HG03097 (cell line): ENCODE data around the gene B3GALT6.

Source experiments
- ATAC-seq: cut with Tn5 transposase; IDR thresholded peaks from one replicate; pipeline ENCODE4 v1.9.1; 2021; ENCODE audit not compliant: unreplicated experiment, low FRiP score

B3GALT6 gene

GRCh38 chr1:1259540-1259939 is 27.5 kb downstream of the B3GALT6 start:
- no peak for ATAC-seq

- ATAC-seq: no peak
Observed at GRCh38 chr1:1259951-1260600, 28.0 kb downstream of the B3GALT6 start.

GRCh38 chr1:1260843-1261560 is 29.0 kb downstream of the B3GALT6 start:
- ATAC-seq: no peak

- no peak for ATAC-seq
Observed at GRCh38 chr1:1262071-1262470, 30.0 kb downstream of the B3GALT6 start.

GRCh38 chr1:1262758-1263157 is 30.7 kb downstream of the B3GALT6 start:
- ATAC-seq: no peak

- ATAC-seq: no peak
Observed at GRCh38 chr1:1264026-1264425, 32.0 kb downstream of the B3GALT6 start.

- no peak for ATAC-seq
Observed at GRCh38 chr1:1264868-1265272, 32.8 kb downstream of the B3GALT6 start.

GRCh38 chr1:1267488-1268283 is 35.6 kb downstream of the B3GALT6 start:
- no peak for ATAC-seq

- ATAC-seq: no peak
Observed at GRCh38 chr1:1268284-1268682, 36.2 kb downstream of the B3GALT6 start.

- no peak for ATAC-seq
Observed at GRCh38 chr1:1270813-1271212, 38.8 kb downstream of the B3GALT6 start.

GRCh38 chr1:1272341-1273208 is 40.5 kb downstream of the B3GALT6 start:
- no peak for ATAC-seq

- ATAC-seq: peak; percentile 17
Observed at GRCh38 chr1:1273209-1273511, 41.1 kb downstream of the B3GALT6 start.

GRCh38 chr1:1273512-1274298 is 41.7 kb downstream of the B3GALT6 start, which contains the start of gene UBE2J2:
Gene UBE2J2, minus strand, starts transcription at chr1:1273854. Its CDS starts 5,862 bp downstream, at chr1:1267992.
- peak; percentile 66 for ATAC-seq

- ATAC-seq: no peak
Observed at GRCh38 chr1:1274299-1274930, 42.4 kb downstream of the B3GALT6 start.

- no peak for ATAC-seq
Observed at GRCh38 chr1:1274931-1275431, 42.9 kb downstream of the B3GALT6 start.

- ATAC-seq: no peak
Observed at GRCh38 chr1:1275836-1276235, 43.8 kb downstream of the B3GALT6 start.

GRCh38 chr1:1278620-1279019 is 46.6 kb downstream of the B3GALT6 start:
- no peak for ATAC-seq

GRCh38 chr1:1279028-1279427 is 47.0 kb downstream of the B3GALT6 start:
- ATAC-seq: no peak

GRCh38 chr1:1280782-1281481 is 48.9 kb downstream of the B3GALT6 start:
- ATAC-seq: no peak
